Measurements from ENCODE around the gene PHF20. TPM values are rescaled to one million over a fixed set of nuclear protein-coding genes. Genes with fewer than 3 reads are reported as not detected.
A peak's percentile ranks its signal among the peaks of the same experiment; 100 is the strongest.

Gene PHF20
- total RNA-seq, 4 donors from 2014 or later = 42.0 to 55.9 (median 49.2) TPM

DNA sequence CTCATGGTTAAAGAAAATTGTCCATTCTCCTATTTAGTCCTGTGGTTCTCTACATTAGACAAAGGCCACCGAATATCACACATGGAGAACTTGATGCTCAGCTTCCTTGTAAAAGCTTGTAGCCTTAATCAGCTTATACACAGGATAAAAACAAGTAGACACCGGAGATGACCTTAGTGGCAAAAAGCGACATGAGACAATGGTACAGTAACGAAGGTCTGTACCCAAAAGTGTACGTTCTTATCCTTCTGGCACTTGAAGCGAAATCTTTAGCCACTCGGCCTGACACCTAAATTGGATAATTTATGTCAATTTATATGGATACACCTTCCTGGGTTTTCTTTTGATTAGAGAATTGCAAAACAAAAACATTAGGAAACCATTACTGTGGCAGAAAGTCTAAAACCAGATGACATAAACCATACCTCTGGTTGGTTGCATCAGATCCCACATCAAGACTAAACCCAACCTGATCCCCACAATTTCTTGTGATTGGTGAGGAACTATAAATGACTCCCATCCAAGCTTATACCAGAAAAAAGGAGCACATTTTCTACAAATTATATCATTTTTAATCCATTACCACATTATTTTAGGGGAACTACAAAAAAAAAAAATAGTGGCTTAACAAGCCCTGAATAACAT lies 35.9 kb upstream of the PHF20 start:
- Histone ChIP-seq H3K27me3 (no peaks in the 10 kb centered on the region), H3K4me1 (peaks cover 25 to 97% (median 37%) of the 10 kb centered on the region in 3 donors), H3K36me3 (peaks cover 15 to 95% of the 10 kb centered on the region in 2 donors), H3K4me3 (peak overlapping the region; percentile 3 to 18), H3K9me3 (no peaks in the 10 kb centered on the region), H3K27ac (peak overlapping the region in 1 of 4 donors; percentile 47)
- TF ChIP-seq POLR2A (IDR thresholded peaks at IDR 0.05) (no peak), POLR2AphosphoS5 (IDR thresholded peaks at IDR 0.05) (no peak), EP300 (IDR thresholded peaks at IDR 0.05) (no peak)
- TF ChIP-seq, protein P1, sequence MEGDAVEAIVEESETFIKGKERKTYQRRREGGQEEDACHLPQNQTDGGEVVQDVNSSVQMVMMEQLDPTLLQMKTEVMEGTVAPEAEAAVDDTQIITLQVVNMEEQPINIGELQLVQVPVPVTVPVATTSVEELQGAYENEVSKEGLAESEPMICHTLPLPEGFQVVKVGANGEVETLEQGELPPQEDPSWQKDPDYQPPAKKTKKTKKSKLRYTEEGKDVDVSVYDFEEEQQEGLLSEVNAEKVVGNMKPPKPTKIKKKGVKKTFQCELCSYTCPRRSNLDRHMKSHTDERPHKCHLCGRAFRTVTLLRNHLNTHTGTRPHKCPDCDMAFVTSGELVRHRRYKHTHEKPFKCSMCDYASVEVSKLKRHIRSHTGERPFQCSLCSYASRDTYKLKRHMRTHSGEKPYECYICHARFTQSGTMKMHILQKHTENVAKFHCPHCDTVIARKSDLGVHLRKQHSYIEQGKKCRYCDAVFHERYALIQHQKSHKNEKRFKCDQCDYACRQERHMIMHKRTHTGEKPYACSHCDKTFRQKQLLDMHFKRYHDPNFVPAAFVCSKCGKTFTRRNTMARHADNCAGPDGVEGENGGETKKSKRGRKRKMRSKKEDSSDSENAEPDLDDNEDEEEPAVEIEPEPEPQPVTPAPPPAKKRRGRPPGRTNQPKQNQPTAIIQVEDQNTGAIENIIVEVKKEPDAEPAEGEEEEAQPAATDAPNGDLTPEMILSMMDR (IDR thresholded peaks at IDR 0.05) = no peak
- WGBS, 2 donors (ENCODE audit: low coverage in 1 of 2) = 34 to 43% methylated on average over 7 of the region's 7 CpGs
- ATAC-seq = no peak

DNA sequence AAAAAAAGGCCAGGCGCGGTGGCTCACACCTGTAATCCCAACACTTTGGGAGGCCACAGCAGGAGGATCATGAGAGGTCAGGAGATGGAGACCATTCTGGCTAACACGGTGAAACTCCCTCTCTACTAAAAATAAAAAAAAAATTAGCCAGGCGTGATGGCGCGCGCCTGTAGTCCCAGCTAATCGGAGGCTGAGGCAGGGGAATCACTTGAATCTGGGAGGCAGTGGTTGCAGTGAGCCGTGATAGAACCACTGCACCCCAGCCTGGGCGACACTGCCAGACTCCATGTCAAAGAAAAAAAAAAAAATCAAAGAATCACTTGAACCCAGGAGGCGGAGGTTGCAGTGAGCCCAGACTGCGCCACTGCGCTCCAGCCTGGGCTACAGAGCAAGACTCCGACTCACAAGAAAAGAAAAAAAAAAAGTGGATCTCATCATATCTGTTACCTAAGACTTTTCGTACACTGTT lies 33.9 kb upstream of the PHF20 start:
- 80 to 90% methylated on average over 5 to 12 of the region's 15 CpGs for WGBS, 2 donors (ENCODE audit: low coverage in 1 of 2)
- Histone ChIP-seq H3K4me3 (peak overlapping the region in 1 of 2 donors; percentile 81), H3K9me3 (no peaks in the 10 kb centered on the region), H3K27ac (no peak overlapping the region), H3K27me3 (no peaks in the 10 kb centered on the region), H3K36me3 (peaks cover 12 to 75% of the 10 kb centered on the region in 2 donors), H3K4me1 (peaks cover 21 to 79% (median 34%) of the 10 kb centered on the region in 3 donors)
- no peak for ATAC-seq
- no peak for TF ChIP-seq EP300 (IDR thresholded peaks at IDR 0.05)

DNA sequence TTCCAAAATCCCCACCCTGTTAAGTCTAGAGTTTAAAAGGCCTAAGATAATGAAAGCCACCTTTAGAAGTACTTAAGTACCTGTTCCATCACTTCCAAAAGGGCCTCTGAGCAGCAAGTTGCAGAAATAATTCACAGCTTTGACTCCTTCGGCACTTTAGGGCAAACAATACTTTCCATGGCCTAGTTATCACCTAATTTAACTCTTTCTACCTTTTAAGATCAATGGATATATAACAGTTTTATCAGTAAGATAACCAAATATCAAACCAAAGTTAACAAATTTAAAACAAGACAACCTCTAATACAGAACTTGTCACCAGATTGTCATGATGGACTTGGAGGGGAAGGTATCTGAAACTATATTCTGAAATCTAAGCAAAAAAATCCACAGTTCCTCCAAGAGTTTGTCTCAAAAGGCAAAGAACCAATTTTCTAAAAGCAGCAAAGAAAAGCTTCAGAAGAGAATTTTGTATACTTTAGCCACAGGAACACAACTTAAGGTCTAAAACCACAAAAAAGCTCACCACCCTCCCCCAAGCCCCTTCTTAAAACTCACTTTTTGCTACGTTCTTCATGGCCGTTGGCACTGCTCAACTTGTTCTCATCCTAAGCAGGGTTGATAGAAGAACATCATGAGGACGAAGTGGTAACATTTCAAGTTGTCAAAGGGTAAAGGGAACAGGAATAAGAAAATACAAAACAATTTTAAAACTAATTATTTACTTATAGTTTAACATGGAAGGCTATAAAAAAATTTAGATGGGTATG lies 33.2 kb upstream of the PHF20 start:
- Histone ChIP-seq H3K4me3 (peak overlapping the region in 1 of 2 donors; percentile 81), H3K27ac (peak overlapping the region in 1 of 4 donors; percentile 9), H3K36me3 (peaks cover 12 to 68% of the 10 kb centered on the region in 2 donors), H3K9me3 (no peaks in the 10 kb centered on the region), H3K27me3 (no peaks in the 10 kb centered on the region), H3K4me1 (peaks cover 21 to 79% (median 37%) of the 10 kb centered on the region in 3 donors)
- no peak for TF ChIP-seq POLR2AphosphoS5 (IDR thresholded peaks at IDR 0.05)
- TF ChIP-seq, protein P1 (IDR thresholded peaks at IDR 0.05) = no peak
- no peak for TF ChIP-seq POLR2A (IDR thresholded peaks at IDR 0.05)
- no peak for TF ChIP-seq EP300 (IDR thresholded peaks at IDR 0.05)
- WGBS, 2 donors (ENCODE audit: low coverage in 1 of 2) = 34 to 35% methylated on average over 4 of the region's 4 CpGs
- ATAC-seq = no peak

DNA sequence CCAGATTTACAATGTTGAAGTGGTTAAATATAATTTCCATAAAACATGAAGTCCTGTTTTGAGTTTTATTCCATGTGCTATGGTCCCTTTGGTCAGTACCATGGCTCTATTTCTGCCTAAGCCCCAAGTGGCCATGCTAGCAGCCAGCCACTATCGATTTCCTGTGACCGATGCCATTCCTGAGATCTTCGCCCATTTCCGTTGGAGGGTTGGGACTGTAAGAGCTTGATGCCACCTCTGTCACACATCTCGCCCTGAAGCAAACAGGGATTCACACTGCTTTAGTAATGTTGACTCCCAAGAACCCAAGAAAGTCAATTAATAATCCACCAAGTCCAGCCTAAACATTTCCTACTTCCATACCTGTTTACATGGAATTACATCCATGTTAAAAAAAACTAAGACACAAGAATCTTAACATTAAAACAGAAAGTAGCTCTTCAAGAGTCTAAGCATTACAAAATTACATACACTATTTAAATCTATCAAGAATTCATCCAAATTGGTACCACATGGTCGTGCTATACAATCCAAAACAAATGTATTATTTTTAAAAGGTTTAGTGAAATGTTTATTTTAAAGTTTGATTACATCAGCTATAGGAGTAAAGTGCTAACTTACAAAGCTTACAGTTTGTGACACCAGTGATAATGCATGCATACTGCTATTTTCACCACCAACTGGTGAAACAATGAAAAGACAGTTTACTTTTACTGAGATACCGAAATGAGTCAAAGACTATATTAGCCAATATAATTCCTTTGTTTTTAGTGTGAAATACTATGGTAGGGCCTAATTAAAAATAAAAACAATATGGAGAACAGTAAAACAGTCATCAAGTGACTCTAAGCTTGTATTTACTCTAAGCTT lies 32.3 kb upstream of the PHF20 start:
- Histone ChIP-seq H3K4me3 (peak overlapping the region; percentile 69 to 81), H3K27me3 (no peaks in the 10 kb centered on the region), H3K27ac (peak overlapping the region in 3 of 4 donors; percentile 98 to 100 (median 99)), H3K36me3 (peaks cover 8 to 59% of the 10 kb centered on the region in 2 donors), H3K9me3 (no peaks in the 10 kb centered on the region), H3K4me1 (peaks cover 14 to 73% (median 31%) of the 10 kb centered on the region in 3 donors)
- ATAC-seq = no peak
- 34 to 43% methylated on average over 3 to 7 of the region's 7 CpGs for WGBS, 2 donors (ENCODE audit: low coverage in 1 of 2)
- no peak for TF ChIP-seq POLR2AphosphoS5 (IDR thresholded peaks at IDR 0.05)
- TF ChIP-seq EP300 (IDR thresholded peaks at IDR 0.05) = no peak
- TF ChIP-seq POLR2A (IDR thresholded peaks at IDR 0.05) = no peak
- TF ChIP-seq, protein P1 (IDR thresholded peaks at IDR 0.05) = peak in 1 of 4 experiments; percentile 25

Measured in gastroesophageal sphincter (tissue), 4 donors.